K562 (cell line): ENCODE data around the gene EID2. TPM values are rescaled to one million over a fixed set of nuclear protein-coding genes. Genes with fewer than 3 reads are reported as not detected.
A peak's percentile ranks its signal among the peaks of the same experiment; 100 is the strongest.

Experiments
- HNRNPL ChIP-seq: fragments of 200-400 bp; formaldehyde crosslinking; IDR thresholded peaks from 2 replicates; pipeline ENCODE4 v1.6.1; 2017; ENCODE audit warnings: low read depth, mild to moderate bottlenecking, low read length
- SREBF1 ChIP-seq: fragments of 150-350 bp; IDR thresholded peaks from 2 replicates; pipeline ENCODE4 v1.6.1; 2014; ENCODE audit warnings: antibody characterized with exemption, low read depth, low read length, borderline replicate concordance
- polyA plus RNA-seq, 8 experiments: library from polyadenylated mRNA; depleted of rRNA in 4 of 8; stranded (reverse) in 5 of 8; unstranded in 3 of 8; fragments of >200 nt; fragmentation: Nextera tagmentation in 2 of 8; fragmentation: Illumina TruSeq in 1 of 8; extraction: Ambion mirVana in 2 of 8; extraction: Trizol in 1 of 8; gene quantifications; 2 replicates each; pipeline versions ENCODE4 v1.2.1 to v1.2.3, GENCODE V29; 2011 to 2014; ENCODE audit warnings: inconsistent platforms in 1 of 8, missing spikeins in 1 of 8
- total RNA-seq, 7 experiments: library from RNA; depleted of rRNA in 6 of 7; stranded (reverse); fragments of >200 nt in 6 of 7; fragmentation: Illumina TruSeq in 2 of 7; extraction: Trizol in 2 of 7; gene quantifications; 2 replicates each; pipeline versions ENCODE4 v1.2.1 to v1.2.3, GENCODE V29; 2011 to 2021; ENCODE audit warnings: low replicate concordance in 1 of 7
- TF ChIP-seq, protein P1 (sequence below): fragments of 450-650 bp; IDR thresholded peaks from 2 replicates; pipeline ENCODE4 v1.6.1; 2016; ENCODE audit warnings: mild to moderate bottlenecking, moderate library complexity
- TF ChIP-seq, protein P2 (sequence below): fragments of 250-450 bp; sonication (Bioruptor Pico); IDR thresholded peaks from 2 replicates; pipeline ENCODE4 v1.5.0; 2021; ENCODE audit warnings: mild to moderate bottlenecking, moderate library complexity
- TF ChIP-seq, protein P3 (sequence below): sonication (generic); formaldehyde crosslinking; IDR thresholded peaks from 2 replicates; pipeline ENCODE4 v1.8.0; 2022; ENCODE audit warnings: missing genetic modification reagents, mild to moderate bottlenecking, borderline replicate concordance

Gene EID2
- total and polyA plus RNA-seq, 9 of the 15 experiments (the other 6 are each of a cell fraction or from before 2014, with no cell fraction given), result 2.5 to 18.5 (median 11.3) TPM

DNA sequence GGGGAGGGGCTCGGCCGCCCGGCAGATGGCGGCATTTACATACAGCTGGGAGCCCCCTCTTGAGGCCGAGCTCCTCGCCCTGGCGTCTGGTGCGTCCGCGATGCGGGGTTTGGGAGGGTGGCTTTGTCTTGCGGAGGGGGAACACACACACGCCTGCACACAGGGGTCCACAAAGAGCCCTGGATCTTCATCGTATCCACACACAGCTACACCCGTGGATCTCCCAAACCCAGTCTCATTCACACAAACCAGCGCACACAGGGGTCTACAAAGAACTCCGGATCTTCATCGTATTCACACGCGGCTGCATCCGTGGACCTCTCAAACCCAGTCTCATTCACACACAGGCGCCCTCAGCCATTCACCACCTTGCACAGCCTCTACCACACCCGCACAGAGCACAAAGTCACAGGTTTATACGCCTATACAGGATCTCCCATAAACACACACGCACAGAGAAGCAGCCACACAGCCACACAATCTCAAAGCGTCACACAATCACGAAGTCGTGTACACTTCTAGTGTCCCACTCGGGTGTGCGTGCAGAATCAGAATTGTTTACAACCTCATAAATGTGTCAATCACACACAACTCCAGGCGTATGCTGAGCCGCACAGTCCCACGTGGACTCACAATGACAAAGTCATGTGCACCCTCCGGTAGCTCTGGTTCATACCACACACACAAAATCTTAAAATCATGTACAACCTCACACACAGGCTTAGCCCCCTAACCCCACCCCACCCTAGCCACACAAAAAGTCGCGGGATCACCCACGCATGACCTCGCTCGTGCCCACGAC, 41.8 kb downstream of the EID2 start (continued):
- TF ChIP-seq, protein P1, sequence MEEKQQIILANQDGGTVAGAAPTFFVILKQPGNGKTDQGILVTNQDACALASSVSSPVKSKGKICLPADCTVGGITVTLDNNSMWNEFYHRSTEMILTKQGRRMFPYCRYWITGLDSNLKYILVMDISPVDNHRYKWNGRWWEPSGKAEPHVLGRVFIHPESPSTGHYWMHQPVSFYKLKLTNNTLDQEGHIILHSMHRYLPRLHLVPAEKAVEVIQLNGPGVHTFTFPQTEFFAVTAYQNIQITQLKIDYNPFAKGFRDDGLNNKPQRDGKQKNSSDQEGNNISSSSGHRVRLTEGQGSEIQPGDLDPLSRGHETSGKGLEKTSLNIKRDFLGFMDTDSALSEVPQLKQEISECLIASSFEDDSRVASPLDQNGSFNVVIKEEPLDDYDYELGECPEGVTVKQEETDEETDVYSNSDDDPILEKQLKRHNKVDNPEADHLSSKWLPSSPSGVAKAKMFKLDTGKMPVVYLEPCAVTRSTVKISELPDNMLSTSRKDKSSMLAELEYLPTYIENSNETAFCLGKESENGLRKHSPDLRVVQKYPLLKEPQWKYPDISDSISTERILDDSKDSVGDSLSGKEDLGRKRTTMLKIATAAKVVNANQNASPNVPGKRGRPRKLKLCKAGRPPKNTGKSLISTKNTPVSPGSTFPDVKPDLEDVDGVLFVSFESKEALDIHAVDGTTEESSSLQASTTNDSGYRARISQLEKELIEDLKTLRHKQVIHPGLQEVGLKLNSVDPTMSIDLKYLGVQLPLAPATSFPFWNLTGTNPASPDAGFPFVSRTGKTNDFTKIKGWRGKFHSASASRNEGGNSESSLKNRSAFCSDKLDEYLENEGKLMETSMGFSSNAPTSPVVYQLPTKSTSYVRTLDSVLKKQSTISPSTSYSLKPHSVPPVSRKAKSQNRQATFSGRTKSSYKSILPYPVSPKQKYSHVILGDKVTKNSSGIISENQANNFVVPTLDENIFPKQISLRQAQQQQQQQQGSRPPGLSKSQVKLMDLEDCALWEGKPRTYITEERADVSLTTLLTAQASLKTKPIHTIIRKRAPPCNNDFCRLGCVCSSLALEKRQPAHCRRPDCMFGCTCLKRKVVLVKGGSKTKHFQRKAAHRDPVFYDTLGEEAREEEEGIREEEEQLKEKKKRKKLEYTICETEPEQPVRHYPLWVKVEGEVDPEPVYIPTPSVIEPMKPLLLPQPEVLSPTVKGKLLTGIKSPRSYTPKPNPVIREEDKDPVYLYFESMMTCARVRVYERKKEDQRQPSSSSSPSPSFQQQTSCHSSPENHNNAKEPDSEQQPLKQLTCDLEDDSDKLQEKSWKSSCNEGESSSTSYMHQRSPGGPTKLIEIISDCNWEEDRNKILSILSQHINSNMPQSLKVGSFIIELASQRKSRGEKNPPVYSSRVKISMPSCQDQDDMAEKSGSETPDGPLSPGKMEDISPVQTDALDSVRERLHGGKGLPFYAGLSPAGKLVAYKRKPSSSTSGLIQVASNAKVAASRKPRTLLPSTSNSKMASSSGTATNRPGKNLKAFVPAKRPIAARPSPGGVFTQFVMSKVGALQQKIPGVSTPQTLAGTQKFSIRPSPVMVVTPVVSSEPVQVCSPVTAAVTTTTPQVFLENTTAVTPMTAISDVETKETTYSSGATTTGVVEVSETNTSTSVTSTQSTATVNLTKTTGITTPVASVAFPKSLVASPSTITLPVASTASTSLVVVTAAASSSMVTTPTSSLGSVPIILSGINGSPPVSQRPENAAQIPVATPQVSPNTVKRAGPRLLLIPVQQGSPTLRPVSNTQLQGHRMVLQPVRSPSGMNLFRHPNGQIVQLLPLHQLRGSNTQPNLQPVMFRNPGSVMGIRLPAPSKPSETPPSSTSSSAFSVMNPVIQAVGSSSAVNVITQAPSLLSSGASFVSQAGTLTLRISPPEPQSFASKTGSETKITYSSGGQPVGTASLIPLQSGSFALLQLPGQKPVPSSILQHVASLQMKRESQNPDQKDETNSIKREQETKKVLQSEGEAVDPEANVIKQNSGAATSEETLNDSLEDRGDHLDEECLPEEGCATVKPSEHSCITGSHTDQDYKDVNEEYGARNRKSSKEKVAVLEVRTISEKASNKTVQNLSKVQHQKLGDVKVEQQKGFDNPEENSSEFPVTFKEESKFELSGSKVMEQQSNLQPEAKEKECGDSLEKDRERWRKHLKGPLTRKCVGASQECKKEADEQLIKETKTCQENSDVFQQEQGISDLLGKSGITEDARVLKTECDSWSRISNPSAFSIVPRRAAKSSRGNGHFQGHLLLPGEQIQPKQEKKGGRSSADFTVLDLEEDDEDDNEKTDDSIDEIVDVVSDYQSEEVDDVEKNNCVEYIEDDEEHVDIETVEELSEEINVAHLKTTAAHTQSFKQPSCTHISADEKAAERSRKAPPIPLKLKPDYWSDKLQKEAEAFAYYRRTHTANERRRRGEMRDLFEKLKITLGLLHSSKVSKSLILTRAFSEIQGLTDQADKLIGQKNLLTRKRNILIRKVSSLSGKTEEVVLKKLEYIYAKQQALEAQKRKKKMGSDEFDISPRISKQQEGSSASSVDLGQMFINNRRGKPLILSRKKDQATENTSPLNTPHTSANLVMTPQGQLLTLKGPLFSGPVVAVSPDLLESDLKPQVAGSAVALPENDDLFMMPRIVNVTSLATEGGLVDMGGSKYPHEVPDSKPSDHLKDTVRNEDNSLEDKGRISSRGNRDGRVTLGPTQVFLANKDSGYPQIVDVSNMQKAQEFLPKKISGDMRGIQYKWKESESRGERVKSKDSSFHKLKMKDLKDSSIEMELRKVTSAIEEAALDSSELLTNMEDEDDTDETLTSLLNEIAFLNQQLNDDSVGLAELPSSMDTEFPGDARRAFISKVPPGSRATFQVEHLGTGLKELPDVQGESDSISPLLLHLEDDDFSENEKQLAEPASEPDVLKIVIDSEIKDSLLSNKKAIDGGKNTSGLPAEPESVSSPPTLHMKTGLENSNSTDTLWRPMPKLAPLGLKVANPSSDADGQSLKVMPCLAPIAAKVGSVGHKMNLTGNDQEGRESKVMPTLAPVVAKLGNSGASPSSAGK, result peak; percentile 89
- TF ChIP-seq, protein P2, sequence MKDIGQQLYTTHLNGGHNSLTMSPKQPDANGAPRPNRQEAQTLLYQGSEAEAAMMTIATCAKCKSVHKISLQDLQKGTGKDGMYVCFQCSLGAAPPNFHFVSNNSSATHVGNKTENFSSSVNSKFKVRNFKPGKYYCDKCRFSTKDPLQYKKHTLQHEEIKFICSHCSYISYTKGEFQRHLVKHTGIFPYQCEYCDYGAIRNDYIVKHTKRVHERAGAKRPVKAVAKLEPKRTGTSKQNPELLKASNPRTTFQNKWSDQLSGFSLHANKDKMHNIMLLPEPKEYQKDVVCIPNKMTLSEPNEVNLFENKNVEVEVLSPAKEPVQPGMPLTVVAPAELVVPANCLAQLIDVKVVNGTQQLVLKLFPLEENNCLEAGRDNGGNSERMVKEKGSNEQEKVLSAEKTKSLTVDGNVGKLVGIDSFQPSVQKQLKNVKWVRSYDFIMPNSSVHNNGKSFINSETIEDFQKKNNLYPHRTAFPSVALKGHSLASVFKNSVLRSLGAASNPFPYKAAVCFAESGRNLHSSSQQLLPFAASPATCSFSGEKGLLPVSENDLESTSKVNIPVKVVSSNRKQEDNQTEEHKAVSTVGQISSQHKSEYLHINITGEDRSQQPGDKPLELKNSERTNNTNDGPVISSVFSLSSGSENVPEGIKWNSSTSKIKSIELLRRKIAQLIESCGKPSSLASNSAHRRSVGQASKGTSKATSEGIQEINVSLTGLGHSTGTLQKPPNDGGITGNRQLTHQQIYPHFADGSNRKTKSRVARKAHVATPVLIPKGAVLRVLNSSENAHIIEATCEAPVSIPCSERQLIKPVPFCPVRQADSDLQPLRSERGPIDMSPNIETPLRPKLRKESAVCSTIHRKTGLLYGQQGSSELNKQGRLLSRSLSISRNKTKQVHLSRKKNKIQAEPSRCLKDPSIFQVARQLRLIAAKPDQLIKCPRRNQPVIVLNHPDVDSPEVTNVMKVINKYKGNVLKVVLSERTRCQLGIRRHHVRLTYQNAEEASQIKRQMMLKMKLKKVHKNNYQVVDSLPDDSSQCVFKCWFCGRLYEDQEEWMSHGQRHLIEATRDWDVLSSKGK (CRISPR knock-in tag), result no peak
- TF ChIP-seq HNRNPL (no peak), SREBF1 (no peak)
- TF ChIP-seq, protein P3, sequence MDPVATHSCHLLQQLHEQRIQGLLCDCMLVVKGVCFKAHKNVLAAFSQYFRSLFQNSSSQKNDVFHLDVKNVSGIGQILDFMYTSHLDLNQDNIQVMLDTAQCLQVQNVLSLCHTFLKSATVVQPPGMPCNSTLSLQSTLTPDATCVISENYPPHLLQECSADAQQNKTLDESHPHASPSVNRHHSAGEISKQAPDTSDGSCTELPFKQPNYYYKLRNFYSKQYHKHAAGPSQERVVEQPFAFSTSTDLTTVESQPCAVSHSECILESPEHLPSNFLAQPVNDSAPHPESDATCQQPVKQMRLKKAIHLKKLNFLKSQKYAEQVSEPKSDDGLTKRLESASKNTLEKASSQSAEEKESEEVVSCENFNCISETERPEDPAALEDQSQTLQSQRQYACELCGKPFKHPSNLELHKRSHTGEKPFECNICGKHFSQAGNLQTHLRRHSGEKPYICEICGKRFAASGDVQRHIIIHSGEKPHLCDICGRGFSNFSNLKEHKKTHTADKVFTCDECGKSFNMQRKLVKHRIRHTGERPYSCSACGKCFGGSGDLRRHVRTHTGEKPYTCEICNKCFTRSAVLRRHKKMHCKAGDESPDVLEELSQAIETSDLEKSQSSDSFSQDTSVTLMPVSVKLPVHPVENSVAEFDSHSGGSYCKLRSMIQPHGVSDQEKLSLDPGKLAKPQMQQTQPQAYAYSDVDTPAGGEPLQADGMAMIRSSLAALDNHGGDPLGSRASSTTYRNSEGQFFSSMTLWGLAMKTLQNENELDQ (CRISPR knock-in tag), result no peak
